GM18517 (cell line): ENCODE measurements around the gene ICA1L.
"Not testable (repeated sequence)": the region's sequence is repeated elsewhere in the genome, so short reads cannot be mapped to it uniquely, and the experiment has no call there.

Source experiments
- ATAC-seq: cut with Tn5 transposase; IDR thresholded peaks from one replicate; pipeline ENCODE4 v1.9.1; 2021; ENCODE audit warnings: mild to moderate bottlenecking, moderate library complexity; ENCODE audit not compliant: unreplicated experiment

The ICA1L gene

DNA sequence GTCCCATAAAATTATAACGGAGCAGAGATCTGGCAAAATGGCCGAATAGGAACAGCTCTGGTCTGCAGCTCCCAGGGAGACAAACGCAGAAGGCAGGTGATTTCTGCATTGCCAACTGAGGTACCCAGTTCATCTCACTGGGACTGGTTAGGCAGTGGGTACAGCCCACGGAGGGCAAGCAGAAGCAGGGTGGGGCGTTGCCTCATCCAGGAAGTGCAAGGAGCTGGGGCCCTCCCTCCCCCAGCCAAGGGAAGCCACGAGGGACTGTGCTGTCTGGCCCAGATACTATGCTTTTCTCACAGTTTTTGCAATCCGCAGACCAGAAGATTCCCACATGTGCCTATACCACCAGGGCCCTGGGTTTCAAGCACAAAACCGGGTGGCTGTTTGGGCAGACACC is 22.8 kb downstream of the ICA1L start:
- ATAC-seq: no peak

DNA sequence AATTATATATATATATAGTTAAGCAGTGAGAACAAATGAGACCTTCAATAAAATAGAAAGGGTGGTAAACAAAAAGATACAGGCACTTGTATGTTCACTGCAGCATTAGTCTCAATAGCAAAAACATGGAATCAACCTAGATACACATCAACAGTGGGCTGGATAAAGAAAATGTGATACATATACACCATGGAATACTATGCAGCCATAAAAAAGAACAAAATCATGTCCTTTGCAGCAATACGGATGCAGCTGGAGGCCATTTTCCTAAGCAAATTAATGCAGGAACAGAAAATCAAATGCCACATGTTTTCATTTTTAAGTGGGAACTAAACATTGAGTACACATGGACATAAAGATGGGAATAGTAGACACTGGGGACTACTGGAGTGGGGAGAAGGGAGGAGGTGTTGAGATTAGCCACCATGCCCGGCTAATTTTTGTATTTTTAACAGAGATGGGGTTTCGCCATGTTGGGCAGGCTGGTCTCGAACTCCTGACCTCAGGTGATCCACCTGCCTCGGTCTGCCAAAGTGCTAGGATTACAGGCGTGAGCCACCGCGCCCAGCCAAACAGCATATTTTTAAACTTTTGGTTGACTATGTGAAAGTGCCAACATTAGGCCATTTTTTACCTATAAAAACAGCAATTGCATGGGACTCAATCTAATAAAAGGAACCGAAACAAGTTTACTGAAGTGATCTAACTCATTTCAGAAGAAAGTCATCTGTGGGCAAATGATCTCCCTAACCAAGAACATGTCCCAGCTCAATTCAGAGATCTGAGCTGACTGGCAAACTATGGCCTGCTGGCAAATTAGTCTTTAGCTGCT is 23.7 kb downstream of the ICA1L start:
- ATAC-seq: no peak

GRCh38 chr2:202844656-202845055 is 26.9 kb downstream of the ICA1L start:
- ATAC-seq: no peak

DNA sequence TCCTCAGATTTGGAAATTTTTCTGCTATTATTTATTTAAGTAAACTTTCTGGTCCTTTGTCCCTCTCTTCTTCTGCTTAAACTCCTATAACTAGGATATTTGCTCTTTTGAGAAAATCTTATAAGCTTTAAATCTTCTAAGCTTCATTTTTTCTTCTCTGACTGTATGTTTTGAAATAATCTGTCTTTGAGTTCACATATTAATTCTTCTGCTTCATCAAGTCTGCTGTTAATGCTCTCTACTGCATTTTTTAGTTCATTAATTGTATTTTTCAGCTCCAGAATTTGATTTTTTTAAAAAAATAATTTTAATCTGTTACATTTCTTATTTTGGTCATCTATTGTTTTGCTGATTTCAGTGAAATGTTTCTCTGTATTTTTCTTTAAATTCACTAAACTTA is 28.9 kb downstream of the ICA1L start:
- no peak for ATAC-seq

DNA sequence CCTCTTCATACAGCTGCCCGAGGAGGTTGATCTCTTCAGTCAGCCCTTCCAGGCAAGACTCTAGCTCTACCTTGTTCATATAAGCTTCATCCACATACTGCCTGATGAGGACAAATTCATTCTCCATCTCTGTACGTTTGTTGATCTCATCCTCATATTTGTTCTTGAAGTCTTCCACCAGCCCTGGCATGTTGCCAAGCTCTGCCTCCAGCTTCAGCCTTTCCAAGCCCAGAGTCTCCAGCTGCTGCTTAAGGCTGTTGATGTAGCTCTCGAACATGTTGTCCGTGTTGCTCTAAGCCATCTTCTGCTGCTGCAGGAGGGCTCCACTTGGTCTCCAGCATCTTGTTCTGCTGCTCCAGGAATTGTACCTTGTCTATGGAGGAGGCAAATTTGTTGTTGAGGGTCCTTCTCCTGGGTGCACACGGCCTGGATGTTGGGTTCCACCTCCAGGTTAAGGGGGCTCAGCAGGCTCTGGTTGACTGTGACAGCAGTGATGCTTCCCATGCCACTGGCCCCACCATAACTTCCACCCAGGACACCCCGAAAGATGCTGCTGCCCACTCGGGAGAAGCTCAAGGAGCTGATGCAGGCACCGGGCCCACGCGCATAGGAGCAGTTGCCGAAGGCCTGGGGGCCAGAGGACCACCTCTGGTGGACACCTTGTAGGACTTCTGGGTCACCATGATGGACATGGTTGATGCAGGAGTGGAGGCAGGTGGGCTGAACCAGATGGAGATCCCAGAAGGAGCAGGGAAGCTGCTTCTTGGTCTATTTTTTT is 30.3 kb downstream of the ICA1L start:
- ATAC-seq: no peak

- ATAC-seq: no peak
These were observed 40.0 kb downstream of the ICA1L start for GRCh38 chr2:202831242-202832220.

- no peak for ATAC-seq
These were observed 46.7 kb downstream of the ICA1L start for GRCh38 chr2:202824901-202825300.

GRCh38 chr2:202822411-202822810 is 49.2 kb downstream of the ICA1L start:
- no peak for ATAC-seq

DNA sequence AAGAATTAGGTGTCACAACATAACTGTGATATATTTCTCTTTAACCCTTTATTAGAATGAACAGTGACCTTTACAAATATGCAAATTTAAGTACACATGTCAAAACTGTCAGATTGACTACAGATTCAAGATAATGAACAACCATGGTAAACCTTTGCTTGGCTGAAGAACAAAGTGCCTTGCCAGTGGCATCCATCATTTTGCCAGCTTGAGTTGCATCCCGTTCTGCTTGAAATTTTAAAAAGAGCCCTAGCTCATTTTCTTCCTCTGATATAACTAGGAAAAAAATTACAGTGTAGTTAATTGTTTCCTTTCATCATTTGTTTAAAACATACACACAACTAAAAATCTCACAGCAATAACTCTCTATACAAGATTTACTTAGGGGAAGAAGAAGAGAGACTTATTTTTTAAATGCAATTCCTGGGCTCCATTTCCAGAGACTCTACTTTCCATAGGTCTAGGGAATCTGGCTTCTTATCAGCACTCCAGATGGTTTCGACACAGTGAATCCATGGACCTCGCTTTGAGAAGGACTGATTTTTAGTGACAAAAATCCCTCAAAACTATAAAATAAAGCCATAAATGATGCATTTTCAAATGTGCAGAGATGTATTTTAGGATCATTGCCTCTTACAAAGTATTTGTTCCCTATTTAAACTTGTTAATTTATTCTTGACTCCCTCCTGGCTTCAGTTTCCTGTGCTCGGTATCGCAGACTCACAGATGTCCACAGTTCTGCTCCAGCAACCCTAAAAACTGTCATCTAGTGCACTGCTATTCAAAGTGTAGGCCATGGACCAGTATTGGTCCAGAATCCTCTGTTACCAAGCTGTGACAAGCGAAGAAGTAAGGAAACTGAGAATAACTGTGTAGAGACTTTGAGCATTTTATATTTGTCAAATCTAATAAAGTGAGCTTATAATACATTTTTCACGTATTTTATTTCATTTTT is 50.1 kb downstream of the ICA1L start:
- ATAC-seq: no peak

DNA sequence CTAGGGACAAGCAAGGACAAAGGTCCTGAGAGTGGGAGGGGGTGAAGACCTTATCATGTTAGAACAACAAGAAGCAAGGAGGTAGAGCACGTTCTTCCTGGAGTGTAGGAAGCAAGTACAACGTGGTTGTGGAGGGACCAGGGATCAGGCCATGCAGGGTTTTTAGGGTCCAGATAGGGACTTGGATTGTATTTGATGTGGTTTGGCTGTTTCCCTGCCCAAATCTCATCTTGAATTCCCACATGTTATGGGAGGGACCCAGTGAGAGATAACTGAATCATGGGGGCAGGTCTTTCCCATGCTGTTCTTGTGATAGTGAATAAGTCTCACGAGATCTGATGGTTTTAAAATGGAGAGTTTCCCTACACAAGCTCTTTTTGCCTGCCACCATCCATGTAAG is 53.2 kb downstream of the ICA1L start:
- no peak for ATAC-seq

DNA sequence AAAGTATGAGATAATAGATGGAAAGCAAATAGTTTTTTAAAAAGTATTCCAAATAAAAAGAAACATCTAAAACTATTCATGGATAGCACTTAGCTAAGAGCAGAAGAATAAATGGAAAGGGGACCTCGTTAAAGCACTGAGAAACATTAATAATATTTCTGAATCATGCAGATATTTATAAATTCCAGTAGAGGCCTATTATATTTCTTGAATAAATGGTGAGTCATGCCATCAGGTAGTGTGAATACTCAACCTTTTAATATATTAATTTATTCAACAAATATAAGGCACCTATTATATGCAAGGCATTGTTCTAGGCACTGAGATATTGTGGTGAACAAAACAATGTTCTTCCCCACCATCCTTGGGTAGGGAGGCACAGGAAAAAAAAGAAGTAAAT is 53.8 kb downstream of the ICA1L start:
- ATAC-seq: no peak

GRCh38 chr2:202815548-202816360 is 55.8 kb downstream of the ICA1L start:
- no peak for ATAC-seq

- no peak for ATAC-seq
These were observed 57.3 kb downstream of the ICA1L start for GRCh38 chr2:202814226-202814625.

DNA sequence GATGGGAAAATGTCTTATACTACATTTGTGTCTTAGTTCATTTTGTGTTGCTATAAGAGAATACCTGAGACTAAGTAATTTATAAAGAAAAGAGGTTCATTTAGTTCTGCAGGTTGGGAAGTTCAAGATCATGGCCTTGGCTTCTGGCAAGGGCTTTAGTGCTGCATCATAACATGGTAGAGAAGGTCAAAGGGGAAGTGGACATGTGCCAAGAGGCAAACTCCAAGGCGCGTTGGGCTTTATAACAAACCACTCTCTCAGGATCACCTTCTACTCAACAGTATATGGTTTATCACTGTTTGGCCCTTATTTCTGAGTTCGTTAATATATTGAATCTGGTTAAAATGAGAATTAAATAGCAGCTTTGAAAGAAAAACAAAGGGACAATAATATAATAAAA is 58.2 kb downstream of the ICA1L start:
- no peak for ATAC-seq

DNA sequence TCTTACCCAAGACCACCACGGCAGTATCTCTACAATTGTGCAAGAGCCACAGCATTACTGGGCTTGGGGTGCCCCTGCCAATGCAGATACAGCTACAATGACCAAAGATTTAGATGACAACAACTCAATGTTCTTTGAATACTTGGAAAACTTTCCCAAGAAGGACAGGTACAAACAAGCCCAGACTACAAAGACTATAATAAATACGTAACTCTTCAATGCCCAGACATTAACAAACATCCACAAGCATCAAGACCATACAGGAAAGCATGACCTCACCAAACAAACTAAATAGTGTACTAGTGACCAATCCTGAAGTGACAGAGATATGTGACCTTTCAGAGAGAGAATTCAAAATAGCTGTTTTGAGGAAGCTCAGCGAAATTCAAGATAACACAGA is 62.8 kb downstream of the ICA1L start:
- no peak for ATAC-seq

GRCh38 chr2:202807431-202808138 is 64.0 kb downstream of the ICA1L start:
- ATAC-seq: not testable (repeated sequence)

- ATAC-seq: not testable (repeated sequence)
These were observed 65.7 kb downstream of the ICA1L start for GRCh38 chr2:202805911-202806310.

DNA sequence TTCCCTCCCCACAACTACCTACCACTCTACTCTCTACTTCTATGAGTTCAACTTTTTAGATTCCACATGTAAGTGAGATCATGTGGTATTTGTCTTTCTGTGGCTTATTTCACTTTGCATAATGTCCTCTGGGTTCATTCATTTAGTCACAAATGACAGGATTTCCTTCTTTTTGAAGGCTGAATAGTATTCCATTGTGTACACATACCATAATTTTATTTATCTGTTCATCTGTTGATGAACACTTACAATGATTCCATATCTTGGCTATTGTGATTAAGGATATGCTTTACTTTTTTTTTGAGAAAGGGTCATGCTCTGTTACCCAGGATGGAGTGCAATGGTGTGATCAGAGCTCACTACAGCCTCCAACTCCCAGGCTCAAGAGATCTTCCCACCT is 73.6 kb downstream of the ICA1L start:
- ATAC-seq: no peak
